NCI-H510A treated with DMSO at 0.1 percent for 48 hours (cell line): ENCODE data around the gene FOXS1.

Source experiments
- DNase-seq: peaks from one replicate; lab custom pipeline; 2025; lab: John Stamatoyannopoulos, UW

FOXS1 gene

GRCh38 chr20:31845300-31845863, at the start of gene FOXS1:
Gene FOXS1 (minus strand): TSS chr20:31845604. CDS start chr20:31845542, 62 bp downstream.
- DNase-seq = no peak

- no peak for DNase-seq
These were observed 45.2 kb upstream of the FOXS1 start for GRCh38 chr20:31890646-31891045.

GRCh38 chr20:31883829-31884228, 38.4 kb upstream of the FOXS1 start:
- DNase-seq = no peak

GRCh38 chr20:31881945-31882344, 36.5 kb upstream of the FOXS1 start:
- DNase-seq = no peak

- peak; percentile 86 for DNase-seq
These were observed 34.0 kb upstream of the FOXS1 start for GRCh38 chr20:31879143-31879987.

- no peak for DNase-seq
These were observed 32.3 kb upstream of the FOXS1 start for GRCh38 chr20:31877684-31878083.

- no peak for DNase-seq
These were observed 30.3 kb upstream of the FOXS1 start for GRCh38 chr20:31875671-31876070.

GRCh38 chr20:31872406-31872805, 27.0 kb upstream of the FOXS1 start:
- peak; percentile 32 for DNase-seq

GRCh38 chr20:31871618-31871954, 26.2 kb upstream of the FOXS1 start:
- DNase-seq = no peak

- DNase-seq = no peak
These were observed 25.6 kb upstream of the FOXS1 start for GRCh38 chr20:31870726-31871617.

- peak; percentile 23 for DNase-seq
These were observed 24.7 kb upstream of the FOXS1 start, which contains the start of the genes DUSP15 and TTLL9 for GRCh38 chr20:31869942-31870725. Gene DUSP15 (minus strand): TSS chr20:31870527. CDS start chr20:31870337, 190 bp downstream. Gene TTLL9 (plus strand): TSS chr20:31870634. CDS start chr20:31871127, 493 bp downstream.

- no peak for DNase-seq
These were observed 24.2 kb upstream of the FOXS1 start for GRCh38 chr20:31869673-31869941.

GRCh38 chr20:31868853-31869672, 23.7 kb upstream of the FOXS1 start:
- DNase-seq = no peak

- DNase-seq = no peak
These were observed 20.8 kb upstream of the FOXS1 start for GRCh38 chr20:31866221-31866620.

- DNase-seq = no peak
These were observed 19.4 kb upstream of the FOXS1 start for GRCh38 chr20:31864521-31865400.

- DNase-seq = no peak
These were observed 18.1 kb upstream of the FOXS1 start for GRCh38 chr20:31863296-31864085.

- no peak for DNase-seq
These were observed 17.1 kb upstream of the FOXS1 start for GRCh38 chr20:31862506-31862905.

GRCh38 chr20:31862157-31862470, 16.7 kb upstream of the FOXS1 start:
- no peak for DNase-seq

GRCh38 chr20:31861385-31862156, 16.2 kb upstream of the FOXS1 start:
- peak; percentile 76 for DNase-seq
